SU-DHL-6 (cell line): ENCODE results near the gene OR2AG1.

Experiments
- H2AFZ ChIP-seq: fragments of 200-600 bp; sonication (generic); 2 replicates; pipeline ENCODE4 v1.6.1; 2014; ENCODE audit warnings: low read depth, mild to moderate bottlenecking, moderate library complexity, mixed read lengths, antibody characterized with exemption, low read length; ENCODE audit not compliant: severe bottlenecking
- H3F3A ChIP-seq: fragments of 200-600 bp; shearing (Covaris generic); 2 replicates; pipeline ENCODE4 v1.6.0; 2016; ENCODE audit warnings: antibody characterized with exemption, mild to moderate bottlenecking; ENCODE audit not compliant: insufficient read depth
- H3K27ac ChIP-seq: fragments of 200-600 bp; sonication (generic); 2 replicates; pipeline ENCODE4 v1.5.1; 2016; ENCODE audit warnings: low read depth, mild to moderate bottlenecking, low read length, moderate library complexity, mixed read lengths
- H3K27me3 ChIP-seq: fragments of 200-600 bp; sonication (generic), shearing (Covaris generic); 2 replicates; pipeline ENCODE4 v1.6.0; 2014; ENCODE audit warnings: mild to moderate bottlenecking, low read length
- H3K36me3 ChIP-seq: fragments of 200-600 bp; sonication (generic); 2 replicates; pipeline ENCODE4 v1.6.1; 2014; ENCODE audit warnings: mild to moderate bottlenecking, low read length, mixed read lengths
- H3K4me2 ChIP-seq: fragments of 300-600, 200-600 bp; shearing (Covaris generic), sonication (generic); 2 replicates; pipeline ENCODE4 v1.6.0; 2014; ENCODE audit warnings: low read length, low read depth, mild to moderate bottlenecking; ENCODE audit not compliant: poor library complexity, severe bottlenecking
- H3K4me3 ChIP-seq: fragments of 200-600 bp; sonication (generic); 2 replicates; pipeline ENCODE4 v1.5.1; 2014; ENCODE audit warnings: antibody characterized with exemption, low read length, mild to moderate bottlenecking, mixed read lengths; ENCODE audit not compliant: insufficient read depth, poor library complexity, severe bottlenecking
- H3K79me2 ChIP-seq: fragments of 200-600 bp; sonication (generic); 2 replicates; pipeline ENCODE4 v1.6.1; 2014; ENCODE audit warnings: mild to moderate bottlenecking, low read length, moderate library complexity; ENCODE audit not compliant: insufficient read depth
- H3K9ac ChIP-seq: fragments of 200-600 bp; sonication (generic); 2 replicates; pipeline ENCODE4 v1.7.0; 2014; ENCODE audit warnings: mild to moderate bottlenecking, low read length
- H3K9me2 ChIP-seq: fragments of 200-600 bp; sonication (generic); replicated peaks from 2 replicates; pipeline ENCODE4 v1.6.1; 2014; ENCODE audit warnings: low read length; ENCODE audit not compliant: insufficient read depth
- H3K9me3 ChIP-seq: fragments of 200-600 bp; sonication (generic); 2 replicates; pipeline ENCODE4 v1.6.1; 2014; ENCODE audit warnings: low read length, mixed read lengths; ENCODE audit not compliant: insufficient read depth
- H4K20me1 ChIP-seq: fragments of 200-600 bp; sonication (generic); 2 replicates; pipeline ENCODE4 v1.6.1; 2014; ENCODE audit warnings: low read depth, mild to moderate bottlenecking, antibody characterized with exemption, low read length, moderate library complexity, mixed read lengths
- CTCF ChIP-seq: fragments of 200-600 bp; sonication (generic); IDR thresholded peaks from one replicate; pipeline ENCODE4 v1.5.1; 2017; ENCODE audit warnings: antibody characterized with exemption, mild to moderate bottlenecking, low read length, moderate library complexity; ENCODE audit not compliant: insufficient read depth, poor library complexity, severe bottlenecking
- EZH2phosphoT487 ChIP-seq: fragments of 200-600 bp; sonication (generic), shearing (Covaris generic); conservative IDR thresholded peaks from 2 replicates; pipeline ENCODE4 v1.6.1; 2018; ENCODE audit warnings: mild to moderate bottlenecking, antibody characterized with exemption, low read length, moderate library complexity, mixed read lengths

Gene OR2AG1

GRCh38 chr11:6735306-6735705 lies 47.5 kb upstream of the OR2AG1 start:
- Histone ChIP-seq H3K4me3 (no peak overlapping the region), H3K79me2 (no peaks in the 10 kb centered on the region), H2AFZ (no peak overlapping the region), H3K36me3 (no peaks in the 10 kb centered on the region), H3K9me2 (no peaks in the 10 kb centered on the region), H4K20me1 (no peaks in the 10 kb centered on the region), H3K9me3 (no peaks in the 10 kb centered on the region), H3K27me3 (0 out of 2 replicates have a peak, but pooled peaks cover 3% of the 10 kb centered on the region), H3K27ac (no peak overlapping the region), H3K9ac (no peak overlapping the region), H3F3A (no peaks in the 10 kb centered on the region), H3K4me2 (no peak overlapping the region)
- TF ChIP-seq EZH2phosphoT487 (no peak), CTCF (no peak)

- H3K27me3 ChIP-seq, result 0 out of 2 replicates have a peak, but pooled peaks cover 3% of the 10 kb centered on the region
- no peaks in the 10 kb centered on the region for H3F3A ChIP-seq
- no peaks in the 10 kb centered on the region for H4K20me1 ChIP-seq
- H3K4me3 ChIP-seq, result no peak overlapping the region
- TF ChIP-seq CTCF, result no peak
- no peak for TF ChIP-seq EZH2phosphoT487
- no peaks in the 10 kb centered on the region for H3K36me3 ChIP-seq
- H3K79me2 ChIP-seq, result no peaks in the 10 kb centered on the region
- H3K4me2 ChIP-seq, result no peak overlapping the region
- no peak overlapping the region for H2AFZ ChIP-seq
- H3K9me2 ChIP-seq, result no peaks in the 10 kb centered on the region
- H3K27ac ChIP-seq, result no peak overlapping the region
- no peaks in the 10 kb centered on the region for H3K9me3 ChIP-seq
- no peak overlapping the region for H3K9ac ChIP-seq
Measured at GRCh38 chr11:6736495-6737121, 46.2 kb upstream of the OR2AG1 start.

GRCh38 chr11:6737872-6738466 lies 44.9 kb upstream of the OR2AG1 start:
- no peak overlapping the region for H3K4me2 ChIP-seq
- no peaks in the 10 kb centered on the region for H3K9me3 ChIP-seq
- no peak overlapping the region for H3K9ac ChIP-seq
- H3K79me2 ChIP-seq, result no peaks in the 10 kb centered on the region
- no peak overlapping the region for H3K27ac ChIP-seq
- no peaks in the 10 kb centered on the region for H3K9me2 ChIP-seq
- no peaks in the 10 kb centered on the region for H4K20me1 ChIP-seq
- H3K36me3 ChIP-seq, result no peaks in the 10 kb centered on the region
- 0 out of 2 replicates have a peak, but pooled peaks cover 3% of the 10 kb centered on the region for H3K27me3 ChIP-seq
- no peaks in the 10 kb centered on the region for H3F3A ChIP-seq
- no peak overlapping the region for H2AFZ ChIP-seq
- TF ChIP-seq CTCF (peak; percentile 82), EZH2phosphoT487 (no peak)
- no peak overlapping the region for H3K4me3 ChIP-seq
